ENCODE measurements around the gene TP53.

Gene TP53

DNA sequence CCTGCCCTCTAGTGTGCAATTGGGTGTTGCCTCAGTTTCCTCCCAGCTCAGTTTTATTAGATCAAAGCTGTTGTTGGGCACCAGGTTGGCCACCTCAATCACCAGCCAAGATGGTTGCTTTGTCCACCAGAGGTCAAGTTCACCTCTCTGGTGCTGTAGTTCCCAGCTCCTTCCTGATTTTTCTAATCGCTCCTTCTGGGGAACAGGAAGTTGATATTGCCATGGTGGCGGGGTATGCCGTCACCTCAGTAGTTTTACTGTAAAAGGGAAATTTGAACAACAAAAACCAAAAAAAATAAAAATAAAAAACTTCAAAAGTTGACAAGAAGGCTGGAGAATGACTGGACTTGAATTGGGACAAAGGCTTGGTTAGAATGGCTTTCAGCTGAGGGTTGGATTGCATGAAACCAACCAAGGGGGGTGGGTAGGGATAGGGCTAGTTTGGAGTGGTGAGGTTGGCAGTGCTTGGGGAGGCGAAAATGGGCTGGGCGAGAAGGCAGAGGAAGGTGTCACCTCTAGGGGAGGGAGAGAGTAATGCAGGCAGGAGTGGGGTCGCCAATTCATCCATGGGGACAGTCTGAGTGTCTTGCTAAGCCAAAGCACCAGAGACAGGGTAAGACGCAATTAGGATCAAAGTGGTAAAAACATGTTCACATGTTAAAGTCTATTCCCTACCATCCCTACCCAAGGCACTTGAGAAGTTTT is 23.9 kb upstream of the TP53 start:
- no peak for DNase-seq (ENCODE audit: low read depth, low spot score)
- Histone ChIP-seq H3K9ac (ENCODE audit: insufficient read length, low read depth) (no peak overlapping the region), H3K4me1 (ENCODE audit: insufficient read depth, insufficient read length) (peaks cover 19% of the 10 kb centered on the region), H3K27me3 (ENCODE audit: insufficient read depth, insufficient read length) (peaks cover 7% of the 10 kb centered on the region), H3K36me3 (ENCODE audit: insufficient read depth, insufficient read length, low read length) (no peaks in the 10 kb centered on the region), H3K4me3 (ENCODE audit: insufficient read length, low read depth) (no peak overlapping the region), H3K9me3 (ENCODE audit: insufficient read depth, low read length) (no peaks in the 10 kb centered on the region)
- TF ChIP-seq ZNF274 (IDR thresholded peaks at IDR 0.05; ENCODE audit: low read depth, low read length) (no peak), SUZ12 (IDR thresholded peaks at IDR 0.05; ENCODE audit: extremely low read depth, insufficient read depth, insufficient read length) (no peak), YY1 (IDR thresholded peaks at IDR 0.05; ENCODE audit: insufficient read depth, insufficient read length) (no peak)

DNA sequence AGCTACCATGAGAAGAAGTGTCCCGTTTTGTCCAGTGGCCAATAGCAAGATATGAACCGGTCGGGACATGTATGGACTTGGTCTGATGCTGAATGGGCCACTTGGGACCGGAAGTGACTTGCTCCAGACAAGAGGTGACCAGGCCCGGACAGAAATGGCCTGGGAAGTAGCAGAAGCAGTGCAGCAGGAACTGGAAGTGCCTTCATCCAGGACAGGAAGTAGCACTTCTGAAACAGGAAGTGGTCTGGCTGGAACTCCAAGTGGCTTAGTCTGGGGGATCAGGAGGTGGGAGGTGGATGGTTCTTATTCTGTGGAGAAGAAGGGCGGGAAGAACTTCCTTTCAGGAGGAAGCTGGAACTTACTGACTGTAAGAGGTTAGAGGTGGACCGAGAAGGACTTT is 23.0 kb upstream of the TP53 start:
- H3K4me1 ChIP-seq (ENCODE audit: insufficient read depth, insufficient read length), result peaks cover 11% of the 10 kb centered on the region
- peaks cover 12% of the 10 kb centered on the region for H3K27me3 ChIP-seq (ENCODE audit: insufficient read depth, insufficient read length)
- no peak for DNase-seq (ENCODE audit: low read depth, low spot score)
- no peaks in the 10 kb centered on the region for H3K9me3 ChIP-seq (ENCODE audit: insufficient read depth, low read length)
- no peak overlapping the region for H3K9ac ChIP-seq (ENCODE audit: insufficient read length, low read depth)
- TF ChIP-seq YY1 (IDR thresholded peaks at IDR 0.05; ENCODE audit: insufficient read depth, insufficient read length) (no peak), SUZ12 (IDR thresholded peaks at IDR 0.05; ENCODE audit: extremely low read depth, insufficient read depth, insufficient read length) (no peak), ZNF274 (IDR thresholded peaks at IDR 0.05; ENCODE audit: low read depth, low read length) (no peak)
- H3K4me3 ChIP-seq (ENCODE audit: insufficient read length, low read depth), result no peak overlapping the region
- no peaks in the 10 kb centered on the region for H3K36me3 ChIP-seq (ENCODE audit: insufficient read depth, insufficient read length, low read length)

DNA sequence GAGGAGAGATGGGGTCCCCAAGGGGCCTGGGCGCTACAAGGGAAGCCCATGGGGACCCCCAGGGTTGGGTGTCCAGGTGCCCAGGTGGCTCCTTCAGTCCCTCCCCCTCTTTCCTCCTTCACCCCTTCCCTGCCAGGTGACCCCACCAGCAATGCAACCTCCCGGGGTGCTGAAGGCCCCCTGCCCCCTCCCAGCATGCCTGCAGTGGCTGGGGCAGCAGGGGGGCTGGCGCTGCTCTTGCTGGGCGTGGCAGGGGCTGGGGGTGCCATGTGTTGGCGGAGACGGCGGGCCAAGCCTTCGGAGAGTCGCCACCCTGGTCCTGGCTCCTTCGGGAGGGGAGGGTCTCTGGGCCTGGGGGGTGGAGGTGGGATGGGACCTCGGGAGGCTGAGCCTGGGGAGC is 21.7 kb upstream of the TP53 start:
- Histone ChIP-seq H3K9me3 (ENCODE audit: insufficient read depth, low read length) (no peaks in the 10 kb centered on the region), H3K9ac (ENCODE audit: insufficient read length, low read depth) (no peak overlapping the region), H3K4me1 (ENCODE audit: insufficient read depth, insufficient read length) (peaks cover 10% of the 10 kb centered on the region), H3K4me3 (ENCODE audit: insufficient read length, low read depth) (no peak overlapping the region), H3K36me3 (ENCODE audit: insufficient read depth, insufficient read length, low read length) (no peaks in the 10 kb centered on the region), H3K27me3 (ENCODE audit: insufficient read depth, insufficient read length) (peaks cover 12% of the 10 kb centered on the region)
- no peak for TF ChIP-seq YY1 (IDR thresholded peaks at IDR 0.05; ENCODE audit: insufficient read depth, insufficient read length)
- TF ChIP-seq ZNF274 (IDR thresholded peaks at IDR 0.05; ENCODE audit: low read depth, low read length), result no peak
- TF ChIP-seq SUZ12 (IDR thresholded peaks at IDR 0.05; ENCODE audit: extremely low read depth, insufficient read depth, insufficient read length), result no peak
- DNase-seq (ENCODE audit: low read depth, low spot score), result no peak

DNA sequence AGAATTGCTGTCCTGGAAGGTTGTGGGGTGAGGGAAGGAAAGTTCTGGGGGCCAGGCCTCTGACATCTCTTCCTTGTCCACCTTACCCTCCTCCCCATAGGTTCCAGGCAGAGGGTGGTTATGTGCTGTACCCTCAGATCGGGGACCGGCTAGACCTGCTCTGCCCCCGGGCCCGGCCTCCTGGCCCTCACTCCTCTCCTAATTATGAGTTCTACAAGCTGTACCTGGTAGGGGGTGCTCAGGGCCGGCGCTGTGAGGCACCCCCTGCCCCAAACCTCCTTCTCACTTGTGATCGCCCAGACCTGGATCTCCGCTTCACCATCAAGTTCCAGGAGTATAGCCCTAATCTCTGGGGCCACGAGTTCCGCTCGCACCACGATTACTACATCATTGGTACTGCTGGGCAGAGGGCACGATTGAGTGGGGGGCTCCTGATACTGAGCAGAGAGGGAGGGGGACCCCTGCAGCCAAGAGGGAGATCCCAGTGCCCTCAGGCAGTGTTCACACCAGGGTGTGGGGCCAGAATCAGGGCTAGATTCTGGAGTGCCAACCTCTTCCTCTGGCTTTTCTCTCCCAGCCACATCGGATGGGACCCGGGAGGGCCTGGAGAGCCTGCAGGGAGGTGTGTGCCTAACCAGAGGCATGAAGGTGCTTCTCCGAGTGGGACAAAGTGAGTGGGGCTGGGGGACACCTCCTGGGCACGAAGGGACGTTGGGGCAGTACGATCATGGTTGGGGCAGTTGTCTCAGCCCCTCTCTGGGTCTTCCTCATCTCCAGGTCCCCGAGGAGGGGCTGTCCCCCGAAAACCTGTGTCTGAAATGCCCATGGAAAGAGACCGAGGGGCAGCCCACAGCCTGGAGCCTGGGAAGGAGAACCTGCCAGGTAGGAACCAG is 20.8 kb upstream of the TP53 start:
- Histone ChIP-seq H3K9ac (ENCODE audit: insufficient read length, low read depth) (no peak overlapping the region), H3K36me3 (ENCODE audit: insufficient read depth, insufficient read length, low read length) (peaks cover under 1% of the 10 kb centered on the region), H3K27me3 (ENCODE audit: insufficient read depth, insufficient read length) (peaks cover 12% of the 10 kb centered on the region), H3K4me3 (ENCODE audit: insufficient read length, low read depth) (no peak overlapping the region), H3K9me3 (ENCODE audit: insufficient read depth, low read length) (no peaks in the 10 kb centered on the region), H3K4me1 (ENCODE audit: insufficient read depth, insufficient read length) (peaks cover 16% of the 10 kb centered on the region)
- no peak for DNase-seq (ENCODE audit: low read depth, low spot score)
- TF ChIP-seq ZNF274 (IDR thresholded peaks at IDR 0.05; ENCODE audit: low read depth, low read length) (no peak), YY1 (IDR thresholded peaks at IDR 0.05; ENCODE audit: insufficient read depth, insufficient read length) (no peak)

DNA sequence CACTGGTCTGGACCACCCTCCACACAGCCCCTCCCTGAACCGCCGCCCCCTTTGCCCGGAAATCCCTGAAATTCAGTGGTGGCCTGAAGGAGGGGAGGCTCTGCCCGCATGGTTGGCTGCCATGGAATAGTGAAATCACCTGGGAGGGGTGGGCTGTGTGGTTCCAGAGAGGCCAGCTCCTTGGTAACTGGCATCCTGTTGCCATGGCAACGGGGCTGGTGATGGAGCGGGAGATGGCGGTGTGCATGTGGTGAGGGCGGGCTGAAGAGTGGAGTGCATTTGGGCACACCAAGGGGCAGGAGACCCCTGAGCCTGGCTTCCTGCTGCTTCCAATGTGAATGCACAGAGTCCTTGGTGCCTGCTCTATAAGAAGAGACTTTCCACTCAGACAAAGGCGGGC is 20.2 kb upstream of the TP53 start:
- DNase-seq (ENCODE audit: low read depth, low spot score), result no peak
- H3K36me3 ChIP-seq (ENCODE audit: insufficient read depth, insufficient read length, low read length), result peaks cover 8% of the 10 kb centered on the region
- no peak overlapping the region for H3K9ac ChIP-seq (ENCODE audit: insufficient read length, low read depth)
- H3K9me3 ChIP-seq (ENCODE audit: insufficient read depth, low read length), result no peaks in the 10 kb centered on the region
- peaks cover 20% of the 10 kb centered on the region for H3K4me1 ChIP-seq (ENCODE audit: insufficient read depth, insufficient read length)
- TF ChIP-seq ZNF274 (IDR thresholded peaks at IDR 0.05; ENCODE audit: low read depth, low read length), result no peak
- no peak for TF ChIP-seq YY1 (IDR thresholded peaks at IDR 0.05; ENCODE audit: insufficient read depth, insufficient read length)
- TF ChIP-seq SUZ12 (IDR thresholded peaks at IDR 0.05; ENCODE audit: extremely low read depth, insufficient read depth, insufficient read length), result no peak
- peaks cover 12% of the 10 kb centered on the region for H3K27me3 ChIP-seq (ENCODE audit: insufficient read depth, insufficient read length)
- no peak overlapping the region for H3K4me3 ChIP-seq (ENCODE audit: insufficient read length, low read depth)

DNA sequence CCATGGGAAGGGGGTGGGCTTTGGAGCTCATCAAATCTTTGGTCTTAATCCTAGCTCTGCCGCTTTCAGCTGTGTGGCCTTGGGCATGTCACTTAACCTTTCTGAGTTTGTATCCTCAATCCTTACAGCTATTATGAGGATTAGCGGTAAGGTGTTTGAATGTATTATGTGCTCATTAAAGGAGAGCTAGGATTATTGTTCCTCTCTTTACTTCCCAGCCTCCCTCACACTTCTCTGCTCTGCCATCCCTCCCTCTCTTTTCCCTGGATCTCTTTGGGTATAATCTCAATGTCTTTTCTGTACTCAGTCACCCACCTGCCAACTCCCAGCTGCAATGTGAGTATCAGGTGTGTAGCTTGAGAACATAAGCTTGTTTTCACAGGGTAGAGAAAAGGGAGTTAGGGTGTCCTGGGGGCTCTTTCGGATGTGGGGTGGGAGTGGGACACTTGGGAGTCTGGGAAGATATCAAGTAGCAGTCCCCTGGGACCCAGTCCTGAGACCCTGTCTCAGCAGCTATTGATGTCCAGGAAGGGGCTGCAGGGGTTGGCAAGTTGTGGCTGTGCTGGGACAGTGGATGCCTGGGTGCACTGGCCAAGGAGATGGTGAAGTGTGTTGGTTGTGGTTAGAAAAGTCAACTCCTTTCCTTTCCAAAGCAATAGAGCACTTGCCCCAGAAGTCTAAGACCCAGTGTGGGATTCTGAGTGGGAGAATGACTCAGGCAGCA is 19.5 kb upstream of the TP53 start:
- DNase-seq (ENCODE audit: low read depth, low spot score), result no peak
- H3K9me3 ChIP-seq (ENCODE audit: insufficient read depth, low read length), result no peaks in the 10 kb centered on the region
- peaks cover 15% of the 10 kb centered on the region for H3K4me1 ChIP-seq (ENCODE audit: insufficient read depth, insufficient read length)
- no peak overlapping the region for H3K9ac ChIP-seq (ENCODE audit: insufficient read length, low read depth)
- H3K27me3 ChIP-seq (ENCODE audit: insufficient read depth, insufficient read length), result peaks cover 12% of the 10 kb centered on the region
- TF ChIP-seq YY1 (IDR thresholded peaks at IDR 0.05; ENCODE audit: insufficient read depth, insufficient read length) (no peak), ZNF274 (IDR thresholded peaks at IDR 0.05; ENCODE audit: low read depth, low read length) (no peak), SUZ12 (IDR thresholded peaks at IDR 0.05; ENCODE audit: extremely low read depth, insufficient read depth, insufficient read length) (no peak)
- H3K36me3 ChIP-seq (ENCODE audit: insufficient read depth, insufficient read length, low read length), result peaks cover 14% of the 10 kb centered on the region
- no peak overlapping the region for H3K4me3 ChIP-seq (ENCODE audit: insufficient read length, low read depth)
